Measurements from ENCODE around the gene LAD1. TPM values are rescaled to one million over a fixed set of nuclear protein-coding genes. Genes with fewer than 3 reads are reported as not detected.

LAD1 gene
- total and polyA plus RNA-seq, 2 of the 13 experiments (the other 11 are each of a cell fraction or from before 2014, with no cell fraction given), result 10.8 to 65.6 TPM

DNA sequence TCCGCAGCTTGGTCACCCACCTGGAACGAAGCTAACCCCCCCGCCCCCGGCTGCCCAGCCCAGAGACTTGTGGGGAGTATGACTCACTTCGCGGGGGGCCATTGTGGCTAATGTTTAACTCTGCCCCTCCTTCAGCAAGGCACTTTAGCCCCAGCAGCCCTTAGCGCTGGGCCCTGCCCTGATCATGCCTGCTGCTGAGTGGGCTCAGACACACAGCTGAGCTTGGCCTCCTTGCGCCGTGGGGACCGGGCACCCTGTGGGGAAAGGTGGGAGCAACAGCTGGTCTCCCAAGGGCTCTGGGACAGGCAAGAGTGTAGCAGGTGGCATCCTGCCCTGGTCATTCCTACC, 6.3 kb upstream of the LAD1 start (continued):
- TF ChIP-seq ZNF572 (CRISPR knock-in tag; IDR thresholded peaks at IDR 0.05), result no peak
- TF ChIP-seq, protein P1, sequence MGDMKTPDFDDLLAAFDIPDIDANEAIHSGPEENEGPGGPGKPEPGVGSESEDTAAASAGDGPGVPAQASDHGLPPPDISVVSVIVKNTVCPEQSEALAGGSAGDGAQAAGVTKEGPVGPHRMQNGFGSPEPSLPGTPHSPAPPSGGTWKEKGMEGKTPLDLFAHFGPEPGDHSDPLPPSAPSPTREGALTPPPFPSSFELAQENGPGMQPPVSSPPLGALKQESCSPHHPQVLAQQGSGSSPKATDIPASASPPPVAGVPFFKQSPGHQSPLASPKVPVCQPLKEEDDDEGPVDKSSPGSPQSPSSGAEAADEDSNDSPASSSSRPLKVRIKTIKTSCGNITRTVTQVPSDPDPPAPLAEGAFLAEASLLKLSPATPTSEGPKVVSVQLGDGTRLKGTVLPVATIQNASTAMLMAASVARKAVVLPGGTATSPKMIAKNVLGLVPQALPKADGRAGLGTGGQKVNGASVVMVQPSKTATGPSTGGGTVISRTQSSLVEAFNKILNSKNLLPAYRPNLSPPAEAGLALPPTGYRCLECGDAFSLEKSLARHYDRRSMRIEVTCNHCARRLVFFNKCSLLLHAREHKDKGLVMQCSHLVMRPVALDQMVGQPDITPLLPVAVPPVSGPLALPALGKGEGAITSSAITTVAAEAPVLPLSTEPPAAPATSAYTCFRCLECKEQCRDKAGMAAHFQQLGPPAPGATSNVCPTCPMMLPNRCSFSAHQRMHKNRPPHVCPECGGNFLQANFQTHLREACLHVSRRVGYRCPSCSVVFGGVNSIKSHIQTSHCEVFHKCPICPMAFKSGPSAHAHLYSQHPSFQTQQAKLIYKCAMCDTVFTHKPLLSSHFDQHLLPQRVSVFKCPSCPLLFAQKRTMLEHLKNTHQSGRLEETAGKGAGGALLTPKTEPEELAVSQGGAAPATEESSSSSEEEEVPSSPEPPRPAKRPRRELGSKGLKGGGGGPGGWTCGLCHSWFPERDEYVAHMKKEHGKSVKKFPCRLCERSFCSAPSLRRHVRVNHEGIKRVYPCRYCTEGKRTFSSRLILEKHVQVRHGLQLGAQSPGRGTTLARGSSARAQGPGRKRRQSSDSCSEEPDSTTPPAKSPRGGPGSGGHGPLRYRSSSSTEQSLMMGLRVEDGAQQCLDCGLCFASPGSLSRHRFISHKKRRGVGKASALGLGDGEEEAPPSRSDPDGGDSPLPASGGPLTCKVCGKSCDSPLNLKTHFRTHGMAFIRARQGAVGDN (CRISPR knock-in tag; IDR thresholded peaks at IDR 0.05), result peak; percentile 92
- peak; percentile 73 for TF ChIP-seq ZBTB7B (CRISPR knock-in tag; IDR thresholded peaks at IDR 0.05)
- no peak for TF ChIP-seq ZNF850 (CRISPR knock-in tag; conservative IDR thresholded peaks at IDR 0.05)
- TF ChIP-seq ZNF34 (CRISPR knock-in tag; IDR thresholded peaks at IDR 0.05; ENCODE audit: borderline replicate concordance), result no peak
- TF ChIP-seq, protein P2, sequence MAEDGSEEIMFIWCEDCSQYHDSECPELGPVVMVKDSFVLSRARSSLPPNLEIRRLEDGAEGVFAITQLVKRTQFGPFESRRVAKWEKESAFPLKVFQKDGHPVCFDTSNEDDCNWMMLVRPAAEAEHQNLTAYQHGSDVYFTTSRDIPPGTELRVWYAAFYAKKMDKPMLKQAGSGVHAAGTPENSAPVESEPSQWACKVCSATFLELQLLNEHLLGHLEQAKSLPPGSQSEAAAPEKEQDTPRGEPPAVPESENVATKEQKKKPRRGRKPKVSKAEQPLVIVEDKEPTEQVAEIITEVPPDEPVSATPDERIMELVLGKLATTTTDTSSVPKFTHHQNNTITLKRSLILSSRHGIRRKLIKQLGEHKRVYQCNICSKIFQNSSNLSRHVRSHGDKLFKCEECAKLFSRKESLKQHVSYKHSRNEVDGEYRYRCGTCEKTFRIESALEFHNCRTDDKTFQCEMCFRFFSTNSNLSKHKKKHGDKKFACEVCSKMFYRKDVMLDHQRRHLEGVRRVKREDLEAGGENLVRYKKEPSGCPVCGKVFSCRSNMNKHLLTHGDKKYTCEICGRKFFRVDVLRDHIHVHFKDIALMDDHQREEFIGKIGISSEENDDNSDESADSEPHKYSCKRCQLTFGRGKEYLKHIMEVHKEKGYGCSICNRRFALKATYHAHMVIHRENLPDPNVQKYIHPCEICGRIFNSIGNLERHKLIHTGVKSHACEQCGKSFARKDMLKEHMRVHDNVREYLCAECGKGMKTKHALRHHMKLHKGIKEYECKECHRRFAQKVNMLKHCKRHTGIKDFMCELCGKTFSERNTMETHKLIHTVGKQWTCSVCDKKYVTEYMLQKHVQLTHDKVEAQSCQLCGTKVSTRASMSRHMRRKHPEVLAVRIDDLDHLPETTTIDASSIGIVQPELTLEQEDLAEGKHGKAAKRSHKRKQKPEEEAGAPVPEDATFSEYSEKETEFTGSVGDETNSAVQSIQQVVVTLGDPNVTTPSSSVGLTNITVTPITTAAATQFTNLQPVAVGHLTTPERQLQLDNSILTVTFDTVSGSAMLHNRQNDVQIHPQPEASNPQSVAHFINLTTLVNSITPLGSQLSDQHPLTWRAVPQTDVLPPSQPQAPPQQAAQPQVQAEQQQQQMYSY (CRISPR knock-in tag; IDR thresholded peaks at IDR 0.05), result no peak
- TF ChIP-seq ZNF883 (CRISPR knock-in tag; IDR thresholded peaks at IDR 0.05; ENCODE audit: not compliant biosample characterization), result no peak
- TF ChIP-seq GZF1 (CRISPR knock-in tag; IDR thresholded peaks at IDR 0.05), result no peak
- TF ChIP-seq JARID2 (CRISPR knock-in tag; IDR thresholded peaks at IDR 0.05; ENCODE audit: insufficient replicate concordance), result no peak
- TF ChIP-seq ZNF367 (CRISPR knock-in tag; IDR thresholded peaks at IDR 0.05; ENCODE audit: borderline replicate concordance), result no peak
- TF ChIP-seq, protein P3, sequence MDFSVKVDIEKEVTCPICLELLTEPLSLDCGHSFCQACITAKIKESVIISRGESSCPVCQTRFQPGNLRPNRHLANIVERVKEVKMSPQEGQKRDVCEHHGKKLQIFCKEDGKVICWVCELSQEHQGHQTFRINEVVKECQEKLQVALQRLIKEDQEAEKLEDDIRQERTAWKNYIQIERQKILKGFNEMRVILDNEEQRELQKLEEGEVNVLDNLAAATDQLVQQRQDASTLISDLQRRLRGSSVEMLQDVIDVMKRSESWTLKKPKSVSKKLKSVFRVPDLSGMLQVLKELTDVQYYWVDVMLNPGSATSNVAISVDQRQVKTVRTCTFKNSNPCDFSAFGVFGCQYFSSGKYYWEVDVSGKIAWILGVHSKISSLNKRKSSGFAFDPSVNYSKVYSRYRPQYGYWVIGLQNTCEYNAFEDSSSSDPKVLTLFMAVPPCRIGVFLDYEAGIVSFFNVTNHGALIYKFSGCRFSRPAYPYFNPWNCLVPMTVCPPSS (IDR thresholded peaks at IDR 0.05), result no peak
- no peak for TF ChIP-seq GTF3A (CRISPR knock-in tag; conservative IDR thresholded peaks at IDR 0.05)
- TF ChIP-seq NFIB (CRISPR knock-in tag; IDR thresholded peaks at IDR 0.05; ENCODE audit: borderline replicate concordance), result no peak
- TF ChIP-seq KDM5A (IDR thresholded peaks at IDR 0.05; ENCODE audit: borderline replicate concordance, low read length), result no peak
- no peak for TF ChIP-seq ZNF75D (CRISPR knock-in tag; IDR thresholded peaks at IDR 0.05; ENCODE audit: borderline replicate concordance)
- TF ChIP-seq, protein P4, sequence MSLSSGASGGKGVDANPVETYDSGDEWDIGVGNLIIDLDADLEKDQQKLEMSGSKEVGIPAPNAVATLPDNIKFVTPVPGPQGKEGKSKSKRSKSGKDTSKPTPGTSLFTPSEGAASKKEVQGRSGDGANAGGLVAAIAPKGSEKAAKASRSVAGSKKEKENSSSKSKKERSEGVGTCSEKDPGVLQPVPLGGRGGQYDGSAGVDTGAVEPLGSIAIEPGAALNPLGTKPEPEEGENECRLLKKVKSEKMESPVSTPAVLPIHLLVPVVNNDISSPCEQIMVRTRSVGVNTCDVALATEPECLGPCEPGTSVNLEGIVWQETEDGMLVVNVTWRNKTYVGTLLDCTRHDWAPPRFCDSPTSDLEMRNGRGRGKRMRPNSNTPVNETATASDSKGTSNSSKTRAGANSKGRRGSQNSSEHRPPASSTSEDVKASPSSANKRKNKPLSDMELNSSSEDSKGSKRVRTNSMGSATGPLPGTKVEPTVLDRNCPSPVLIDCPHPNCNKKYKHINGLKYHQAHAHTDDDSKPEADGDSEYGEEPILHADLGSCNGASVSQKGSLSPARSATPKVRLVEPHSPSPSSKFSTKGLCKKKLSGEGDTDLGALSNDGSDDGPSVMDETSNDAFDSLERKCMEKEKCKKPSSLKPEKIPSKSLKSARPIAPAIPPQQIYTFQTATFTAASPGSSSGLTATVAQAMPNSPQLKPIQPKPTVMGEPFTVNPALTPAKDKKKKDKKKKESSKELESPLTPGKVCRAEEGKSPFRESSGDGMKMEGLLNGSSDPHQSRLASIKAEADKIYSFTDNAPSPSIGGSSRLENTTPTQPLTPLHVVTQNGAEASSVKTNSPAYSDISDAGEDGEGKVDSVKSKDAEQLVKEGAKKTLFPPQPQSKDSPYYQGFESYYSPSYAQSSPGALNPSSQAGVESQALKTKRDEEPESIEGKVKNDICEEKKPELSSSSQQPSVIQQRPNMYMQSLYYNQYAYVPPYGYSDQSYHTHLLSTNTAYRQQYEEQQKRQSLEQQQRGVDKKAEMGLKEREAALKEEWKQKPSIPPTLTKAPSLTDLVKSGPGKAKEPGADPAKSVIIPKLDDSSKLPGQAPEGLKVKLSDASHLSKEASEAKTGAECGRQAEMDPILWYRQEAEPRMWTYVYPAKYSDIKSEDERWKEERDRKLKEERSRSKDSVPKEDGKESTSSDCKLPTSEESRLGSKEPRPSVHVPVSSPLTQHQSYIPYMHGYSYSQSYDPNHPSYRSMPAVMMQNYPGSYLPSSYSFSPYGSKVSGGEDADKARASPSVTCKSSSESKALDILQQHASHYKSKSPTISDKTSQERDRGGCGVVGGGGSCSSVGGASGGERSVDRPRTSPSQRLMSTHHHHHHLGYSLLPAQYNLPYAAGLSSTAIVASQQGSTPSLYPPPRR (CRISPR knock-in tag; IDR thresholded peaks at IDR 0.05; ENCODE audit: borderline replicate concordance), result no peak; the same call in 1 of the 2 replicates

Data from HepG2 (cell line).